Stimulated activated CD4-positive, alpha-beta T cell treated with anti-CD3 and anti-CD28 coated beads, Interleukin-15, amount 100 ng/mL, for 1 hour (primary cell): ENCODE data around the gene STARD13.
"Not testable (repeated sequence)": the region's sequence is repeated elsewhere in the genome, so short reads cannot be mapped to it uniquely, and the experiment has no call there.

Experiments
- DNase-seq, 2 donors: peaks; one replicate each; pipeline ENCODE4 v3.0.0-alpha.2; 2020; ENCODE audit warnings: low read depth in 1 of 2, low spot score in 1 of 2

Gene STARD13

GRCh38 chr13:33257841-33258807, 27.4 kb downstream of the STARD13 start:
- no peak for DNase-seq

- DNase-seq = no peak
These were observed 29.3 kb downstream of the STARD13 start for GRCh38 chr13:33256148-33256840.

GRCh38 chr13:33252135-33252534, 33.4 kb downstream of the STARD13 start:
- no peak for DNase-seq

- no peak for DNase-seq
These were observed 34.4 kb downstream of the STARD13 start for GRCh38 chr13:33251131-33251661.

- no peak for DNase-seq
These were observed 34.9 kb downstream of the STARD13 start for GRCh38 chr13:33250609-33251008.

- no peak for DNase-seq
These were observed 35.7 kb downstream of the STARD13 start for GRCh38 chr13:33249894-33250293.

GRCh38 chr13:33249066-33249465, 36.5 kb downstream of the STARD13 start:
- DNase-seq = no peak

GRCh38 chr13:33245505-33246158, 39.9 kb downstream of the STARD13 start:
- DNase-seq = no peak

GRCh38 chr13:33244907-33245287, 40.7 kb downstream of the STARD13 start:
- no peak for DNase-seq

- DNase-seq = no peak
These were observed 41.2 kb downstream of the STARD13 start for GRCh38 chr13:33244210-33244906.

GRCh38 chr13:33242984-33243617, 42.5 kb downstream of the STARD13 start:
- DNase-seq = no peak

GRCh38 chr13:33242372-33242771, 43.2 kb downstream of the STARD13 start:
- not testable (repeated sequence) for DNase-seq

GRCh38 chr13:33236021-33236420, 49.5 kb downstream of the STARD13 start:
- no peak for DNase-seq

- DNase-seq = no peak
These were observed 50.0 kb downstream of the STARD13 start for GRCh38 chr13:33235564-33235963.

- no peak for DNase-seq
These were observed 50.5 kb downstream of the STARD13 start for GRCh38 chr13:33235078-33235477.

- no peak for DNase-seq
These were observed 52.0 kb downstream of the STARD13 start for GRCh38 chr13:33233547-33233946.

GRCh38 chr13:33232883-33233282, 52.7 kb downstream of the STARD13 start:
- no peak for DNase-seq

GRCh38 chr13:33231339-33231738, 54.2 kb downstream of the STARD13 start:
- DNase-seq = no peak

GRCh38 chr13:33230178-33230881, 55.2 kb downstream of the STARD13 start:
- DNase-seq = no peak
